PFSK-1 (cell line): Measurements from ENCODE around the gene TXLNG.

Experiments used
- FOXP2 ChIP-seq: optimal IDR thresholded peaks from 2 replicates; pipeline ENCODE3; 2011; ENCODE audit warnings: borderline replicate concordance, control low read depth, inconsistent platforms; ENCODE audit not compliant: insufficient read depth; ENCODE audit errors: extremely low read length, extremely low read depth
- POLR2AphosphoS5 ChIP-seq: IDR thresholded peaks from 2 replicates; pipeline ENCODE4 v1.6.1; 2012; ENCODE audit warnings: low read depth, mild to moderate bottlenecking, control low read depth, low read length, moderate library complexity
- SIN3A ChIP-seq: IDR thresholded peaks from 2 replicates; pipeline ENCODE4 v1.6.1; 2012; ENCODE audit warnings: mild to moderate bottlenecking, low read length, moderate library complexity, borderline replicate concordance; ENCODE audit not compliant: insufficient read depth
- TAF1 ChIP-seq: IDR thresholded peaks from 2 replicates; pipeline ENCODE4 v1.6.1; 2012; ENCODE audit warnings: low read length, control low read depth, borderline replicate concordance; ENCODE audit not compliant: insufficient read depth
- TF ChIP-seq, protein P1 (sequence below), 2 experiments: IDR thresholded peaks; 2 replicates each; pipeline versions ENCODE4 v1.6.1 to v1.8.0; 2011 to 2012; ENCODE audit warnings: low read depth in 2 of 2, low read length in 2 of 2, control low read depth in 1 of 2, inconsistent platforms in 1 of 2, mild to moderate bottlenecking in 1 of 2, moderate library complexity in 1 of 2; ENCODE audit not compliant: insufficient read depth in 1 of 2

Gene TXLNG

DNA sequence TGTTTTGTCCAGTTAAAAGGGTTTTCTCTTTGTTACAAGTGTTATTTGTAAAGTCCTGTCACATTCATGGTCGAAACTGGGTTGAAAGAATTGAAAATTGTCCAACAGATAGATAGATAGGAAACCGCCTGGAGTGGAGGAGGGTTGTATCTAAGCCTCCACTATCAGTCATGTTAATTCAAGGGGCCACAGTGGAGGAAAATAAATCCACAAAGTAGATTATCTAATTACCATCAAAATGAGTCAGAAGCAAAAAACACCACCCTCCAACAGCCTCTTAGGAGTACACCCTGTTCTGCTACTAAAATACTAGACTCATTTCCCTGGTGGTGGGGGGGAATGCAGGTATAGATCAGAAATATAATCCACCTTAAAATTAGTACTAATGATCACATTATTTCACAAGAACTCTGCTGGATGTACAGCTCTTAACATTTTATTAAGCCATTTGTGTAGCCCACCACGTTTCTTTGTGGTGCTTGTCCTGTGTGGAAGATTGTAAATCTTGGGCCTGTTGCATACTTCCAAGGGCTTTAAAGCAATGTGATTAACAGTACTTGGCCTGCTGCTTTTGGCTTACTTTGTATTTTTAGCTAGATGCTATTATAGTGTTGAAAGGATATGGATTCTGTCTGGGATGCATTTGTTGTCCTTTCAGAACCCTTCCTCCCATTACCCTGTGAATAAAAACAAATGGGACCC lies 57.1 kb downstream of the TXLNG start:
- TF ChIP-seq, protein P1, sequence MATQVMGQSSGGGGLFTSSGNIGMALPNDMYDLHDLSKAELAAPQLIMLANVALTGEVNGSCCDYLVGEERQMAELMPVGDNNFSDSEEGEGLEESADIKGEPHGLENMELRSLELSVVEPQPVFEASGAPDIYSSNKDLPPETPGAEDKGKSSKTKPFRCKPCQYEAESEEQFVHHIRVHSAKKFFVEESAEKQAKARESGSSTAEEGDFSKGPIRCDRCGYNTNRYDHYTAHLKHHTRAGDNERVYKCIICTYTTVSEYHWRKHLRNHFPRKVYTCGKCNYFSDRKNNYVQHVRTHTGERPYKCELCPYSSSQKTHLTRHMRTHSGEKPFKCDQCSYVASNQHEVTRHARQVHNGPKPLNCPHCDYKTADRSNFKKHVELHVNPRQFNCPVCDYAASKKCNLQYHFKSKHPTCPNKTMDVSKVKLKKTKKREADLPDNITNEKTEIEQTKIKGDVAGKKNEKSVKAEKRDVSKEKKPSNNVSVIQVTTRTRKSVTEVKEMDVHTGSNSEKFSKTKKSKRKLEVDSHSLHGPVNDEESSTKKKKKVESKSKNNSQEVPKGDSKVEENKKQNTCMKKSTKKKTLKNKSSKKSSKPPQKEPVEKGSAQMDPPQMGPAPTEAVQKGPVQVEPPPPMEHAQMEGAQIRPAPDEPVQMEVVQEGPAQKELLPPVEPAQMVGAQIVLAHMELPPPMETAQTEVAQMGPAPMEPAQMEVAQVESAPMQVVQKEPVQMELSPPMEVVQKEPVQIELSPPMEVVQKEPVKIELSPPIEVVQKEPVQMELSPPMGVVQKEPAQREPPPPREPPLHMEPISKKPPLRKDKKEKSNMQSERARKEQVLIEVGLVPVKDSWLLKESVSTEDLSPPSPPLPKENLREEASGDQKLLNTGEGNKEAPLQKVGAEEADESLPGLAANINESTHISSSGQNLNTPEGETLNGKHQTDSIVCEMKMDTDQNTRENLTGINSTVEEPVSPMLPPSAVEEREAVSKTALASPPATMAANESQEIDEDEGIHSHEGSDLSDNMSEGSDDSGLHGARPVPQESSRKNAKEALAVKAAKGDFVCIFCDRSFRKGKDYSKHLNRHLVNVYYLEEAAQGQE (IDR thresholded peaks at IDR 0.05; ENCODE audit: insufficient read depth in 1 of 2, low read depth in 2 of 2, low read length in 2 of 2), result no peak
- no peak for TF ChIP-seq POLR2AphosphoS5
- no peak for TF ChIP-seq TAF1
- TF ChIP-seq FOXP2, result no peak
- TF ChIP-seq SIN3A, result no peak

DNA sequence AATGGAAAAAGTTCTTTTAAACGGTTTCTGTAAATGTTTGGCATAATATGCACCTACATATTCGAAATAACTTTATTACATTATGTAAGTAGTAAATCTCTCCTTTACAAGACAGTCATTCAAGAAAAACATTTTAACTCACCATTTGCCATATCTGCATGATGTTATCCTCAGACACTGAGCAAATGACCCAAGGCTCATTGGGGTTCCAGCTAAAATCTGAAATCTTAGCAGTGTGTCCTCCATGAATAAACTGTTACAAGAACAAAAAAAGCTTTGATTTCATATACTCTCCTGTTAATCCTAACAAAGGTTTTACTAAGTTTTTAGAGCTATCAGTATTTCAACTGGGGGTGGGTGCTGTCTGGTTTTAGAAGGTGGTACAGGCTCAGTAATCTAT lies 59.4 kb downstream of the TXLNG start:
- TF ChIP-seq POLR2AphosphoS5 (no peak), SIN3A (no peak), TAF1 (no peak), FOXP2 (no peak)
- TF ChIP-seq, protein P1 (IDR thresholded peaks at IDR 0.05; ENCODE audit: insufficient read depth in 1 of 2, low read depth in 2 of 2, low read length in 2 of 2), result no peak

DNA sequence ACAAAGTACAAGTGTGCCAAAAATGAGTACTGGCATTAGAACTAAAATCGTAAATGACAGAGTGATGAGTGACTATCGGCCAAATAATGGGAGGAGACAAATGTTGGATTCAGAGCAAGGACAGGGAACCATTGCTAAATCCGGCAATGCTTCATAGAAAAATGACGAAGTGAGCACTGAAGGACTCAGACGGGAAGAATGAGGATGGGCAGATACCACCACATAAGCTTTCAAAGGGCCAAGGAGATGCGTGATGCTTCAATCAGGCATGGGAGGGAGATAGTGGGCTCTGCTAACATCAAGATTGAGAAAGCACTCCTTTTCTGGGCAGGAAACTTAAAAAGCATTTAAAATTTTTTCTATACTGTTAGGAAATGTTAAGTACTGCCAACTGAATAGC lies 62.3 kb downstream of the TXLNG start:
- TF ChIP-seq FOXP2 (no peak), TAF1 (no peak), POLR2AphosphoS5 (no peak), SIN3A (no peak)
- TF ChIP-seq, protein P1 (IDR thresholded peaks at IDR 0.05; ENCODE audit: insufficient read depth in 1 of 2, low read depth in 2 of 2, low read length in 2 of 2), result no peak

DNA sequence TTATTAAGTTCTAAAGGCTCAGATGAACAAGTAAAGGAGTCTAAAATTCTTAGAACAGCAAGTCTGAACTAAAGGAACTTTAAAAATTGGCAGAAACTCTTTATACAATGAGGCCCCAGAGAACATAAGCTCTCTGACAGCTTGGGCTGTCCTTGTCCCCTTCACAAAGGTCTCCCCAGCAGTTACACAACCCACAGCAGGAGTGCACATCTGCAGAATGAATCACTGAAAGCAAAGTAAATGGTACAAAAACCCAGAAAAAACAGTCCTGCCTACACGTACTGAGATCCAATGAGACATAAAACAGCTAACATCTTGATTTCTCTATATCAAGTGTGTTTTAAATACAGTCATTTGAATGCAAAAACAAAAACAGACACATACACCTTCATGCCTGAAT lies 65.2 kb downstream of the TXLNG start:
- no peak for TF ChIP-seq FOXP2

DNA sequence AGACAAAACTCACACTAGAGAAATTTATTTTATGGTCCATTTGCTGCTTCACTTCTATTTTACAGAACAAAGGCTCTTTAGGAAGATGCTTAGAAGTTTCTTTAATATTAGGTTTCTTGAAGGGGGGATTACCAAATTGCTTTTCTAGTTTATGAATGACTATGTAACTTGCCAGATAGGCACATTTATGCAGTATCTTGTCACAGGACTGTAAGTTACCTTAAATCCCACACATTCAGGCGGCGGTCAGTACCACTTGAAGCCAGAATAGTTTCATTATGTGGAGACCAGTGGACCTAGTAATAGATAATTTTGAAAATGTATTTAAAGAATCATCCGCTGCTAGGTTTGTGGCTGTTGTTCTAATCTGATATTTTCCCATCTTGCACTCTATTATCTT lies 65.6 kb downstream of the TXLNG start:
- TF ChIP-seq TAF1 (no peak), SIN3A (no peak), FOXP2 (no peak), POLR2AphosphoS5 (no peak)
- TF ChIP-seq, protein P1 (IDR thresholded peaks at IDR 0.05; ENCODE audit: insufficient read depth in 1 of 2, low read depth in 2 of 2, low read length in 2 of 2), result no peak
